Measurements from ENCODE around the gene ARPC5L.
"Not testable (repeated sequence)": the region's sequence is repeated elsewhere in the genome, so short reads cannot be mapped to it uniquely, and the experiment has no call there.

The ARPC5L gene

GRCh38 chr9:124861342-124862229 lies at the start of gene ARPC5L, which contains the start of gene RPL35:
TSS of gene ARPC5L (plus strand) at chr9:124862130. CDS start at chr9:124869291, 7,161 bp downstream.
TSS of gene RPL35 (minus strand) at chr9:124861957. CDS start at chr9:124861912, 45 bp downstream.
- peak; percentile 91 to 92 for DNase-seq (ENCODE audit: low read depth in 2 of 2)

- no peak for DNase-seq (ENCODE audit: low read depth in 2 of 2)
Measured at GRCh38 chr9:124812441-124812876, 49.5 kb upstream of the ARPC5L start.

- no peak for DNase-seq (ENCODE audit: low read depth in 2 of 2)
Measured at GRCh38 chr9:124813041-124813440, 48.9 kb upstream of the ARPC5L start.

GRCh38 chr9:124813501-124814163 lies 48.3 kb upstream of the ARPC5L start:
- DNase-seq (ENCODE audit: low read depth in 2 of 2), result no peak

GRCh38 chr9:124814164-124814535 lies 47.8 kb upstream of the ARPC5L start:
- no peak for DNase-seq (ENCODE audit: low read depth in 2 of 2)

GRCh38 chr9:124815601-124816000 lies 46.3 kb upstream of the ARPC5L start:
- DNase-seq (ENCODE audit: low read depth in 2 of 2), result no peak

GRCh38 chr9:124818431-124819281 lies 43.3 kb upstream of the ARPC5L start:
- DNase-seq (ENCODE audit: low read depth in 2 of 2), result no peak

- no peak for DNase-seq (ENCODE audit: low read depth in 2 of 2)
Measured at GRCh38 chr9:124820698-124821623, 41.0 kb upstream of the ARPC5L start.

- no peak for DNase-seq (ENCODE audit: low read depth in 2 of 2)
Measured at GRCh38 chr9:124828489-124829333, 33.2 kb upstream of the ARPC5L start.

GRCh38 chr9:124829334-124829669 lies 32.6 kb upstream of the ARPC5L start:
- DNase-seq (ENCODE audit: low read depth in 2 of 2), result no peak

GRCh38 chr9:124830593-124830992 lies 31.3 kb upstream of the ARPC5L start:
- DNase-seq (ENCODE audit: low read depth in 2 of 2), result no peak

- no peak for DNase-seq (ENCODE audit: low read depth in 2 of 2)
Measured at GRCh38 chr9:124831642-124832364, 30.1 kb upstream of the ARPC5L start.

GRCh38 chr9:124834591-124834990 lies 27.3 kb upstream of the ARPC5L start:
- no peak for DNase-seq (ENCODE audit: low read depth in 2 of 2)

- DNase-seq (ENCODE audit: low read depth in 2 of 2), result no peak
Measured at GRCh38 chr9:124835026-124835557, 26.8 kb upstream of the ARPC5L start.

- DNase-seq (ENCODE audit: low read depth in 2 of 2), result not testable (repeated sequence)
Measured at GRCh38 chr9:124838132-124838531, 23.8 kb upstream of the ARPC5L start.

- not testable (repeated sequence) for DNase-seq (ENCODE audit: low read depth in 2 of 2)
Measured at GRCh38 chr9:124838567-124839275, 23.2 kb upstream of the ARPC5L start.

- no peak for DNase-seq (ENCODE audit: low read depth in 2 of 2)
Measured at GRCh38 chr9:124839612-124840299, 22.2 kb upstream of the ARPC5L start.
